ENCODE measurements around the gene PTPRK. TPM values are rescaled to one million over a fixed set of nuclear protein-coding genes. Genes with fewer than 3 reads are reported as not detected.

Gene PTPRK
- total and polyA plus RNA-seq, 2 of the 13 experiments (the other 11 are each of a cell fraction or from before 2014, with no cell fraction given), result 43.6 to 98.3 TPM

- TF ChIP-seq ZNF337 (CRISPR knock-in tag; IDR thresholded peaks at IDR 0.05; ENCODE audit: borderline replicate concordance, low read depth), result peak; percentile 18; the same call in 1 of the 2 replicates
- no peak for TF ChIP-seq ZNF10 (CRISPR knock-in tag; IDR thresholded peaks at IDR 0.05; ENCODE audit: borderline replicate concordance, low read depth)
- TF ChIP-seq AHDC1 (CRISPR knock-in tag; IDR thresholded peaks at IDR 0.05; ENCODE audit: borderline replicate concordance), result peak; percentile 91; the same call in 1 of the 2 replicates
- TF ChIP-seq NFIB (CRISPR knock-in tag; IDR thresholded peaks at IDR 0.05; ENCODE audit: borderline replicate concordance), result no peak
- TF ChIP-seq ZNF589 (CRISPR knock-in tag; conservative IDR thresholded peaks at IDR 0.05), result peak; percentile 89
- TF ChIP-seq TFE3 (CRISPR knock-in tag; IDR thresholded peaks at IDR 0.05), result peak; percentile 74
- no peak for TF ChIP-seq TRIM22 (IDR thresholded peaks at IDR 0.05)
- no peak for TF ChIP-seq SMAD9 (CRISPR knock-in tag; IDR thresholded peaks at IDR 0.05)
- no peak for TF ChIP-seq PTBP1 (IDR thresholded peaks at IDR 0.05; ENCODE audit: low read depth, low read length, poor library complexity, severe bottlenecking)
- peak; percentile 63; the same call in 1 of the 2 replicates for TF ChIP-seq MNT (IDR thresholded peaks at IDR 0.05)
- TF ChIP-seq ZBTB7A (CRISPR knock-in tag; IDR thresholded peaks at IDR 0.05), result peak; percentile 58; the same call in 1 of the 2 replicates
- TF ChIP-seq KDM1A (CRISPR knock-in tag; IDR thresholded peaks at IDR 0.05), result peak; percentile 88
- peak; percentile 72 for TF ChIP-seq ZNF501 (CRISPR knock-in tag; IDR thresholded peaks at IDR 0.05)
- TF ChIP-seq TOPORS (CRISPR knock-in tag; IDR thresholded peaks at IDR 0.05), result no peak
- TF ChIP-seq ZNF275 (CRISPR knock-in tag; IDR thresholded peaks at IDR 0.05; ENCODE audit: borderline replicate concordance), result peak; percentile 30; the same call in 1 of the 2 replicates
- TF ChIP-seq ONECUT2 (CRISPR knock-in tag; IDR thresholded peaks at IDR 0.05), result no peak
- TF ChIP-seq HHEX (CRISPR knock-in tag; IDR thresholded peaks at IDR 0.05), result no peak
These were observed 12.8 kb downstream of the PTPRK start (continued) for GRCh38 chr6:128507337-128508310.

Measured in HepG2 (cell line).